Right cardiac atrium (tissue), 5 donors: Measurements from ENCODE around the gene EFNA3. TPM values are rescaled to one million over a fixed set of nuclear protein-coding genes. Genes with fewer than 3 reads are reported as not detected.

ENCODE experiments used
- ATAC-seq, 2 donors: fragments of 200-7000 bp; cut with Tn5 transposase; one replicate each; pipeline versions ENCODE4 v1.8.0 to v1.9.1; 2020; ENCODE audit warnings: moderate library complexity in 2 of 2, mild to moderate bottlenecking in 1 of 2
- DNase-seq, 3 donors: peaks; one replicate each; pipeline ENCODE4 v3.0.0-alpha.2; 2020
- H3K27ac ChIP-seq: one replicate; pipeline ENCODE4 v1.5.1; 2013; ENCODE audit warnings: mild to moderate bottlenecking, low read length, control low read depth, moderate library complexity
- H3K27me3 ChIP-seq: one replicate; pipeline ENCODE4 v1.6.1; 2013; ENCODE audit not compliant: control insufficient read depth, insufficient read depth
- H3K4me1 ChIP-seq: one replicate; pipeline ENCODE4 v1.6.1; 2013; ENCODE audit warnings: low read length; ENCODE audit not compliant: control insufficient read depth, insufficient read depth
- H3K4me3 ChIP-seq: one replicate; pipeline ENCODE4 v1.5.1; 2013; ENCODE audit warnings: low read length, control low read depth
- H3K9me3 ChIP-seq: one replicate; pipeline ENCODE4 v1.6.1; 2013; ENCODE audit warnings: low read length; ENCODE audit not compliant: control insufficient read depth
- WGBS: extraction: QIAGEN DNeasy Blood & Tissue Kit; methylation state at CpG from one replicate; pipeline ENCODE4 v1.1.7; 2013; 5-methylcytosine and 5-hydroxymethylcytosine counted together
- intact Hi-C, 4 donors: fragments of 100-400 bp; cut with DNase I; formaldehyde crosslinking; loops; one replicate each; pipeline versions ENCODE4 v1.11.0 to v1.14.0; 2022 to 2023
- polyA plus RNA-seq: library from polyadenylated mRNA; stranded (reverse); fragments of 200-250 nt; gene quantifications from one replicate; pipeline ENCODE4 v1.2.3, GENCODE V29; 2013
- total RNA-seq, 4 donors: library from RNA; stranded (reverse); fragmentation: NEBNext Ultra II Directional; extraction: Animal tissue kit (Norgen Biotek cat#: 25700); gene quantifications; one replicate each; pipeline ENCODE4 v1.2.1, GENCODE V29; 2021
- donor health status: healthy with polysubstance abuse.
- donor health status: DM: no; HTN: yes; CAD: no.
- donor health status: DM: no; HTN: no; CAD: no.
- donor health status: DM: no; HTN: yes; CAD: no; lungs with severe emphysema.
- donor health status: DM: yes; HTN: yes; CAD: no.

The EFNA3 gene
- total and polyA plus RNA-seq, 5 donors = 0.78 to 1.9 (median 1.2) TPM

GRCh38 chr1:155104605-155105534 is 26.2 kb downstream of the EFNA3 start:
- Histone ChIP-seq H3K4me3 (no peak overlapping the region), H3K27ac (peak overlapping the region; percentile 44), H3K27me3 (no peaks in the 10 kb centered on the region), H3K4me1 (no peaks in the 10 kb centered on the region), H3K9me3 (no peaks in the 10 kb centered on the region)
- no peak for DNase-seq
- ATAC-seq = peak; percentile 70 to 75
- intact Hi-C loops = no loop called here
- 69% methylated on average over 7 of the region's 7 CpGs for WGBS

DNA sequence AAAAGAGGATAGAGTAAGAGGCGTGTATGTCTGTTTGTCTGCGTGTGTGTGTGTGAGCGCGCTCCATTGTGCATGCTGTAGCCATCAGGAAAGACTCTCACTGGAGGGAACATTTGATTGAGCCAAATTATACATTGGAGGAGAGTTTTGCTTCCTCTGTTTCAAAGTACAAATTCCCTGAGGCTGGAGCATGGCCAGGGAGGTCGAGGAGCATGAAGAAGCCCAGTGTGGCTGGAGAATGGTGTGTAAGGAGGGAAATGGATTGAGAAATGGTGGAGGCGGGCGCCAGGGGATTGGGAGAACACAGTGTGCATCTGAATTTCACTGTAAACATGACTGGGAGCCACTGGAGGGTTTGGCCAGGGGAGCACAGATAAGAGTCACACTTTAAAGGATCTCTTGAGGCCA is 27.0 kb downstream of the EFNA3 start:
- WGBS = 63% methylated on average over 7 of the region's 7 CpGs
- no peaks in the 10 kb centered on the region for H3K27me3 ChIP-seq
- ATAC-seq = peak; percentile 86 to 92
- no peak overlapping the region for H3K4me3 ChIP-seq
- no peaks in the 10 kb centered on the region for H3K4me1 ChIP-seq
- no peaks in the 10 kb centered on the region for H3K9me3 ChIP-seq
- peak; percentile 56 to 84 (median 67) for DNase-seq
- intact Hi-C loops = no loop called here
- H3K27ac ChIP-seq = peak overlapping the region; percentile 44

- Histone ChIP-seq H3K4me3 (no peak overlapping the region), H3K9me3 (no peaks in the 10 kb centered on the region), H3K27ac (no peak overlapping the region), H3K4me1 (no peaks in the 10 kb centered on the region), H3K27me3 (no peaks in the 10 kb centered on the region)
- ATAC-seq (no peak), DNase-seq (no peak)
- 72% methylated on average over 6 of the region's 6 CpGs for WGBS
- intact Hi-C loops = no loop called here
Measured at GRCh38 chr1:155106862-155107261, 28.2 kb downstream of the EFNA3 start.

- no peaks in the 10 kb centered on the region for H3K27me3 ChIP-seq
Measured at GRCh38 chr1:155107309-155108264, 28.9 kb downstream of the EFNA3 start.

GRCh38 chr1:155108296-155108695 is 29.7 kb downstream of the EFNA3 start:
- Histone ChIP-seq H3K27ac (no peak overlapping the region), H3K4me3 (no peak overlapping the region), H3K4me1 (no peaks in the 10 kb centered on the region), H3K27me3 (no peaks in the 10 kb centered on the region), H3K9me3 (no peaks in the 10 kb centered on the region)
- no peak for DNase-seq
- ATAC-seq = no peak
- WGBS = 82% methylated on average over 5 of the region's 5 CpGs
- intact Hi-C loops = no loop called here

More at GRCh38 chr1:155107309-155108264, 28.9 kb downstream of the EFNA3 start:
- intact Hi-C loops = no loop called here
- H3K4me1 ChIP-seq = no peaks in the 10 kb centered on the region
- no peak for ATAC-seq
- H3K9me3 ChIP-seq = no peaks in the 10 kb centered on the region
- 77% methylated on average over 12 of the region's 12 CpGs for WGBS
- no peak overlapping the region for H3K27ac ChIP-seq
- DNase-seq = no peak
- no peak overlapping the region for H3K4me3 ChIP-seq

GRCh38 chr1:155110381-155110780 is 31.7 kb downstream of the EFNA3 start:
- no peak overlapping the region for H3K27ac ChIP-seq
- DNase-seq = no peak
- no peaks in the 10 kb centered on the region for H3K9me3 ChIP-seq
- no peaks in the 10 kb centered on the region for H3K27me3 ChIP-seq
- H3K4me3 ChIP-seq = no peak overlapping the region
- H3K4me1 ChIP-seq = no peaks in the 10 kb centered on the region
- ATAC-seq = no peak
- 82% methylated on average over 8 of the region's 8 CpGs for WGBS
- intact Hi-C loops = no loop called here

DNA sequence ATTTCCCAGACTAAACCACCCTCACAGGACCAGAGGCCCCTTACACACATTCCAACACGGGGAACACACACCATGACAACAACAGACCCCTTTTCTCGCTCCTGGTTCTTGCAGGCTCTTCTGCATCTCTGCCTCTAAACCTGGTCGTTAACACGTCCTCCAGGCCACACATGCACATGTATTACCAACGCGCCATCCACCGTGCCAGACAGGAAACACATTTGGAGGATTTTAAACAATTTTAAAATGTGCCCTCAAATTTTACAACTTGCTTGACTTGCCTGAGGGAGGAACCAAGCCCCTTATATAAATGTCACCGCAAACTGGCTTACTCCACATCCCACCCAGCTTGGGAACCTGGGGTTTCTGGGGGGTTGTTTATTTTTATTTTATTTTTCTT is 32.2 kb downstream of the EFNA3 start:
- H3K9me3 ChIP-seq = no peaks in the 10 kb centered on the region
- DNase-seq (no peak), ATAC-seq (no peak)
- H3K4me3 ChIP-seq = no peak overlapping the region
- intact Hi-C loops = no loop called here
- H3K27me3 ChIP-seq = no peaks in the 10 kb centered on the region
- no peak overlapping the region for H3K27ac ChIP-seq
- no peaks in the 10 kb centered on the region for H3K4me1 ChIP-seq
- WGBS = 77% methylated on average over 8 of the region's 8 CpGs

DNA sequence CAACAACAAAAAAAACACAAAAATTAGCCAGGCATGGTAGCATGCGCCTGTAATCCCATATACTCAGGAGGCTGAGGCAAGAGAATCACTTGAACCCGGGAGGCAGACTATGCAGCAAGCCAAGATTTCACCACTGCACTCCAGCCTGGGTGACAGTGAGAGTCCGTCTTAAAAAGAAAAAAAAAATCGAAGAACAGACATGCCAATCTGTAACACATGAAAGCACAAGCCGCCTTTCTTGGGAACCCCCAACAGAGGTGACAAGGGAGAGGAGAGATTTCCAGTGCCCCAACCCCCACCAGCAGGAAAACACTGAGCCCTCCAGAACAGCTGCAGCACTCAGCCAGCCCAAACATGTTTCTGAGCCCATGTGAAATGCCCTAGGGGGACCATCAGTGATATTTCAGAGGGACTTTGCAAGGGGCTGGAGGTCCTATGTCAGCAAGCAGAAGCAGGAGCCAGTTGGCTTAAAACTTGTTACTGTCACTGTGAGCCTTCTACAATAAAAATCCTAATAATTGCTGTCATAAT is 34.9 kb downstream of the EFNA3 start:
- no peaks in the 10 kb centered on the region for H3K4me1 ChIP-seq
- no peaks in the 10 kb centered on the region for H3K27me3 ChIP-seq
- H3K4me3 ChIP-seq = no peak overlapping the region
- no peak overlapping the region for H3K27ac ChIP-seq
- intact Hi-C loops = no loop called here
- no peaks in the 10 kb centered on the region for H3K9me3 ChIP-seq
- ATAC-seq (no peak), DNase-seq (no peak)
- WGBS = 57% methylated on average over 5 of the region's 5 CpGs

GRCh38 chr1:155116113-155116764 is 37.6 kb downstream of the EFNA3 start:
- ATAC-seq (no peak), DNase-seq (no peak)
- H3K27me3 ChIP-seq = no peaks in the 10 kb centered on the region
- intact Hi-C loops = no loop called here
- no peak overlapping the region for H3K4me3 ChIP-seq
- no peak overlapping the region for H3K27ac ChIP-seq
- WGBS = 70% methylated on average over 5 of the region's 5 CpGs
- H3K9me3 ChIP-seq = no peaks in the 10 kb centered on the region
- no peaks in the 10 kb centered on the region for H3K4me1 ChIP-seq

DNA sequence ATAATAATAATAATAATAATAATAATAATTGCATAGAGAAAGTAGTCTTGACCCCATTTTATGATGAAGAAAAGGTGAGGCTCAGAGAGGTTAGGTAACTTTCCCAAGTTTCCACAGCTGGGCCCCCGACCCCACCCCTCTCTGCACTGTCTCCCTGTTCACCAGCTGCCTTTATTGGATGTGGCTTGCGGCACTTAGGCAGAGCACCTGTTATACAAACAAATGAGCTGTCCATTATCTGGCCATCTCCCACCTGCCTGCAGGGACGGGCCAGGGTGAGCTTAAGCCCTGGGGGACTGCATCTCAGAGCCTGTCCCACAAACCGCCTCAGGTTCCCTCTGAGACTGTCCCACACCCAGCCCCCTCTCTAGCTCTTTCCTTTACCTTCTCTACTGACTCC is 39.0 kb downstream of the EFNA3 start:
- Histone ChIP-seq H3K4me3 (no peak overlapping the region), H3K27ac (no peak overlapping the region), H3K4me1 (no peaks in the 10 kb centered on the region), H3K27me3 (no peaks in the 10 kb centered on the region), H3K9me3 (no peaks in the 10 kb centered on the region)
- DNase-seq (no peak), ATAC-seq (no peak)
- WGBS = 73% methylated on average over 4 of the region's 4 CpGs
- intact Hi-C loops = no loop called here
